ENCODE measurements around the gene FFAR2.

The FFAR2 gene

DNA sequence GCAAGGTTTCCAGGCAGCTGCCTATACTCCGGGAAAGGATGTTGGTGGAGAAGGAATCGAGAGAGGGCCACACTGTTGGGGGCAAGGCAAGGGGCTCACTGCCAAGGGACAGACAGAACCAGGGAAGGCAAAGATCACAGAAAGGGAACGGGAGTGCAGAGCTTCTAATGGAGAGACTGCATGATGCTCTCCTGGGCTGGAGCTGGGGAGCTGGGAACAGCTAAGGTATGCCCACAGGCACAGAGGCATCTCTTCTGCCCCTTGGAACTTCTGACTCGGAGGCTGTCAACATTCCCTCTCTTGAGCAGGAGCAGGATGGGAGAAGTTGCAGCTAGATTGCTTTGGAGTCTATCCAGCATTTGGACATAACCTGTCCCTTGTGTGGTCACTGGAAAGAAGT, 22.4 kb upstream of the FFAR2 start:
- DNase-seq (ENCODE audit: low spot score): no peak

DNA sequence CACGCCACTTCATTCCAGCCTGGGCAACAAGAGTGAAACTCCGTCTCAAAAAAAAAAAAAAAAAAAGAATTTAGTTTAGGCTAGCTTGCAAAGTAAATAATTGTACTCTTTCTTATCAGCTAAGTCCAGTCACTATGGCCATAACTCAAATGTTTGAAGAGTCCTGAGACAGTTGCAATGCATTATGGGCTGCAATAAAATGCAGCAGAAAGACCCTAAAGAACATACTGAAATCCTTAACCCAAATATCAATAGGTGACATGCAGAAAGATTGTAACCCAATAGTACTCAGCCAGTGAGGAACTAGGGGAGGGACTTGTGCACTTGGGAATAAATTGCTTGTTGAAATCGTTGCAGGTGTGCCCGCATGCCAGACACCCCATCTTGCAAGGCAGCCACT, 20.9 kb upstream of the FFAR2 start:
- DNase-seq (ENCODE audit: low spot score): no peak

DNA sequence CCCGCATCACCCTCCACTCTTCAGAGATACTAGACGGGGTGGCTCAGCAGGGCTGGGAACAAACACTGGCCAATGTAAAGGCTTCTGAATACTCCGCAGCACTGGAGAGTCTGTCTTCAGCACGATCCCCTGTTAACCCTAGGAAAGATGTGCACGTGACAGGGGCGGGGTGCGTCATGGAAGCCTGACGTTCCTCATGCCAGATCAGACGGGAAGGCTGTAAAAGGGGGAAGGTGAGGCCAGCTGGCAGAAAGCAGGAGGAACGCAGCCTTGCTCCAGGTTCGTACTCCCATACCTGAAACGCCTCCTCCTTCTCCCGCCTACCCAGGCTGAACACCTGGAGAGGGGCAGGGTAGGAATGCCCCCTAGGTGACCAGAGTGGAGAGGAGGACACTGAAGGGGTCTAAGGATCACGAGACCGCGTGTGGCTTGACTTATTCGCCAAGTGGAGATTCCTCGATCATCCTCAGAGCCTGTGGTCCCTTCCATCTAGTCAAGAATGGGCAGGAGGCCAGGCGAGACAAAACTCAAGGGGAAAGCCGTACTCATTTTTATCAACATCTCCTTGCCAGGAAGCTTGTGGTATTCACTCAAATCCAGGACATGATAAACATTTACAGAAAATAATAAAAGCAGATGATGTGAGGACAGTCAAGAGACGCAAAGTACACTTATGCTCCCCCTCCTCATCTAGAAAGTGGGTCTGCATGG, 18.2 kb upstream of the FFAR2 start:
- DNase-seq (ENCODE audit: low spot score): no peak

DNA sequence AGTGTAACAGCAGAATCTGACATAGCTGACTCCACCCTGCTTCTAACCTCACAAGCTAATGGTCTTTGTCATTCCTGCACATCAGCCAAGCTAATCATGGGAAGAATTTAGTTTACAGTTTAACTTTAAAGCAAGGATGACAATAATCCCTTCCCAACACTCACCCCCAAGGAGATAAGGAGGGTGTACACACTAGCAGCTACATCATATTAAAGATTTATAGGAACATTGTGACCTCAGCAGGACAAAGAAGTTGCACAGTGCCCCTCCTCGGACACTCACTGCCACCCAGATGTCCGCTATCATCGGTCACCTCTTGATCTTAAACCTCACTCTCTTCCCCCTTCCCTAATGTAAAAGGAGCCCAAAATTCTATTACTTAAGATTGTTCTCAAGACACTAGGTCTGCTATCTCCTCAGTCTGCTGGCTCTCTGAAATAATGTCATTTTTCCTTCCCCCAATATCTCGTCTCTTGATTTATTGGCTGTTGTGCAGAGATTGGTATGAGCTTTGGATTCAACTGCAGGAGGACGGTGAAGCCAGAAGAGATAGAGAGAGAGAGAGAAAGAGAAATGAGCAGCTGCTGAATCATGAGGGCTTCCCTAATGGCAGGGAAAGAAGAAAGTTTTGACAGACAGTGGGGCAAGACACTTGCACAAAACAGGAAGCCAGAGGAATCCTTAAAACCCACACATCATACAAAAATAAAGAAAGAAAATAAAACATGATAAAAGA, 17.5 kb upstream of the FFAR2 start:
- no peak for DNase-seq (ENCODE audit: low spot score)

DNA sequence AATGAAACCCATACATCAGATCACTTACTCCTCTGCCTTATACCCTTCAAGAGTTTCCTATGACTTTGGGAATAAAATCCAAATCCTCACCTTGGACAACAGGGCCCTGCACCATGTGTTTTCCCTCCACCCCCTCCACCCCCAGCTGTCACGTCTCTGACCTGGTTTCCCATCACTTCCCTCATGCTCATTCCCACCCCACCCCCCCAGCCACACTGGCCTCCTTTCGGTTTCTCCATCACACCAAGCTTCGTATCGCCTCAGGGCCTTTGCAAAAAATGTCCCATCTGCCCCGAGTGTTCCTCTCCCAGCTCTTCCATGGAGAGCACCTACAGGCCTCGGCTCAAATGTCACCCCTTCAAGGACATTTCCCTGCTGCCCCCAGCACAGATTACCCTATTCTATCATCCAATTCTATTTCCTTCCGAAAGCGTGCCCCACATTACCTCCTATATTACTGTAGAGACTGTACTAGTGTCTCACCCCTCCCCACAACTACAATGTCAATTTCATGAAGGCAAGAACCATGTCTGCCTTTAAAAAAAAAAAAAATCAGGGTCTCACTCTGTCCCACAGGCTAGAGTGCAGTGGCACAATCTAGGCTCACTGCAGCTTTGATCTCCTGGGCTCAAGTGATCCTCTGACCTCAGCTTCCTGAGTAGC, 16.8 kb upstream of the FFAR2 start:
- DNase-seq (ENCODE audit: low spot score): no peak

DNA sequence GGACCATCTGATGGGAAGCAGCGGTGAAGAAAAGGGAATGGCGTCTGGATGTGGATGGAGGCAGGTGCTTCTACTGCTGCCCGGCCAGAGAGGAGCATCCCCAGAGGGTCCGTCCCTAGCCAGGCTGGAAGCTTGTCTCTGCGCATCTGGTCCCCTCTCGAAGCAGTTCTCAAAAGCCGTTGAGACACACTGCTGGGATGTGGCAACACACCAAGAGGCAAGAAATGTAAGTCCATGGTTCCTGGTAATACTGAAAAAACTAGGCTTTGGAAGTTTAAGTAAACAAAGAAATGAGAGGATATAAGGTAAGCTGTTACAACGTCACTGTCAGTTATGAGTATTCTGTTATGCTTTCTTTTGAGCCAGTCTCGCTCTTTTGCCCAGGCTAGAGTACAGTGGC, 15.1 kb upstream of the FFAR2 start:
- no peak for DNase-seq (ENCODE audit: low spot score)

DNA sequence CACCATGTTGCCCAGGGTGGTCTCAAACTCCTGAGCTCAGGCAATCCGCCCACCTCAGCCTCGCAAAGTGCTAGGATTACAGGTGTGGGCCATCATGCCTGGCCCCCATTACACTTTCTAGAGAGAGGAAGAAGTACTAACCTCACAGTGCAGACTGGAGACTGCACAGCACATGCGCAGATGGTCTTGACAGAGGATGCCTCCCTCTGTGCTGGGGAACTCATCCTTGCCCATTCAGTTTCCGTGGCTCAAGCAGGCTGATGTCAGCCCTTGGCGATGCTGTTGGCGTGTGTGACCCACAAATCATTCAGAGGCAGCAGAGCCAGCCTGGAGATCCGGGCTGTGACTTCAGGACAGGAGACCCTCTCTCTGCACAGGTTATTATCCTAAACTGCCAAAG, 14.6 kb upstream of the FFAR2 start:
- no peak for DNase-seq (ENCODE audit: low spot score)

DNA sequence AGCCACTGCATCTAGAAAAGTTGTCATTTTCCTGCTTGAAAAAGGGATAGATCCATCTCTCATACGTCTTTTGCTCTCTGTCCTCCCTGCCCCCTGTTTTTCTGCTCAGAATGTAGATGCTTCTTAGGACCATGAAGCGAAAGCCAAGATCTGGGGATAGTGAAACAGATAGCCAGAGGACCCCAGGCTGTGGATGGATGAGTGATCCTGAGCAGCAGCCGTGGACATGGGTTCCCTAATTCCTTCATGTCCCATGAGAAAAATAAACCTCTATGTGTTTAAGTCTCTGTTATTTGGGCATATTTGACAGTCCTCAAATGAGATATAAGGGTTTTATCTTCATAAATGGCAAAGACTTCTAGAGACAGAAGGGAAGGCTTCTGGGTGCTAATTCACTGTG, 12.2 kb upstream of the FFAR2 start:
- DNase-seq (ENCODE audit: low spot score): no peak

DNA sequence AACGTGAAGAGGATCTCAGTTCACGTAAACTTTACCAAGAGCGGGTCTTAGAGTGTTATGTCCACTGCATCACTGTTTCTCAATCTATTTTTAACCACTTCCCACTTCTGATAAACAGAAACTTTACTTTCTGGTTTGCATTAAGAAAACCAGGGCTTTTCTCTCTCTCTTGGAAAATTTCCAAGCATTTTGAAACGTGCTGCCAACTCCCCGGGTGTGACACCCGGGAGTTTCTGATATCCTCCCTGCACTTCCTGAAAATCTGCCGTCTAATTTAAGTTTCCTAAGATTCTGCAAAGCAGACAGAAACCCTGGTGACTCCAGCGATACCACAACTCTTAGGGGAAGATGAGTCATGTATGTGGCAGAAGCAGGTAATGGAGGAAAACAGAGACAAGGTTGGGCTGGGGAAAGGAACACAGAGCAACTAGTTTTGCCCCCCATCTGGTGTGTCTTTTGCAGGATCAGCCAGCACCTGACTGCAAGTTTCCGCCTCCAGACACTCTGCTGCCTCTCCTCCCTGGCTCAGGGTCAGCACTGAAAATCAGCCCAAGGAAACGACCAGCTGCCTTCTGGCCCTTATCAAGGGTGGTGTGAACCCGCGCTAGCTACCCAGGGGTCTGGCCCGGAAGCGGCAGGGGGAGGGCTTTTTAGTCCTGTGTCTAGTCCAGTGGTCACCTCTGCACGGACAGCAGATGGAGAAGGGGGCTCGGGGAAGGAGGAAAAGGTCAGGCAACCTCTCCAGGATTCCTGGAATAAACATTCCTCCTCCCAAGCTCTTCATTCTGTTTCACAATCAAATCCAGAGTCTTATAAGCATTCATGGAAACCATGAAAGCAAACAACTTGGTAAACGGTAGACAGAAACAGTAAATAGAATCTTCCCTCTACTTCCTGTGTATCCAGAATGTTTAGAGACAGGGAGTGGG, 11.3 kb upstream of the FFAR2 start:
- DNase-seq (ENCODE audit: low spot score): no peak

DNA sequence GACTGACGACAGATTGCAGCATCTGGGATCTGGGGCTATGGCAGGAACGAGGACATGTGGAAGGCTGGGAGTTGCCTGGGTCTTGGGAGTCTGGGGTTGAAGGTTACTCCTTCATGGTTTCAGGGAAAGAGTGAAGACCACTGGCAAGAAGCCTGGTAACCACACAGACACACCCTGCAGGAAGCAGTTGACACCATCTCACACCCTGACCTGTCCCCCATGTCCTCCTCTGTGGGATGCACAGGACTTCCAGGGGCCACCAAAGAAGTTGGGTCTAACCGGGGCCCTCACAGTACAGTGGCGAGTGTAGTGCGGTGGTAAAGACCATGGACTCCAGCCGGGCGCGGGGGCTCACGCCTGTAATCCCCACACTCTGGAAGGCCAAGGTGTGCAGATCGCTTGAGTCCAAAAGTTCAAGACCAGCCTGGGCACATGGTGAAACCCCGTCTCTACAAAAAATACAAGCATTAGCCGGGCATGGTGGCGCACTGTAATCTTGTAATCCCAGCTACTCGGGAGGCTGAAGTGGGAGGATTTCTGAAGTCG, 10.6 kb upstream of the FFAR2 start:
- DNase-seq (ENCODE audit: low spot score): no peak

DNA sequence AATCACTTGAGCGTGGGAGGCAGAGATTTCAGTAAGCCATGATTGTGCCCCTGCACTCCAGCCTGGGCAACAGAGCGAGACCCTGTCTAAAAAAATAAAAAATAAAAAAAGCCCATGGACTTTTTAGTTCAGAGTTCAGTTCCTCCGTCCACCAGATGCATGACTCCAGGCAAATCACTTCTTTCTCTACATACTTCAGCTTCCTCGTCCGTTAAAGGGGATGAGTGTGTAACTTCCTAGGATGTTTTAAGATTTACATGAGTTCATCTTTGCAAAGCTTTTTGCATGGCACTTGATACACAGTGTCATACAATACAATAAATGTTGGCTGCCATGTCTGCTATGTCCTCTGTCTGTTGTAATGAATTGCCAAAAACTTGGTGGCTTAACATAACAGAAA, 10.0 kb upstream of the FFAR2 start:
- DNase-seq (ENCODE audit: low spot score): no peak

DNA sequence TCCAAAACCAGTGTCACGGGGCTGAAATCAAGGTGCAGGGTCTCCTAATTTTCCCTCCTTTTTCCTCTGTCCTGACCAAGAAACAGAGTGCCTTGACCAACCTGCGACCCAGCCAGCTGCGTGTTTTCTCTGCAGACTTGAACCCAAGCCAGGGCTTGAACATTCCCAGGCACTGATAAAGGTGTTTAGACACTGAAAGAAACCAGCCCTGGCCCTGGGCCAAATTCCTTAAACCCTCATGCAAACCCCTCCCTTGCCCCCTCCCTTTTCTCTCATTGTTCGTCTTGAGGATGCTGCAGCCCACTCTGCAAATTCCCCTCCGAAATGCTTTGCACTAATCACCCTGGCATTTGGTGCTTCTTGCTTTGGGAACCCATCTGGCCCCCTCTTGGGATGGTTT, 9.5 kb upstream of the FFAR2 start:
- DNase-seq (ENCODE audit: low spot score): no peak

DNA sequence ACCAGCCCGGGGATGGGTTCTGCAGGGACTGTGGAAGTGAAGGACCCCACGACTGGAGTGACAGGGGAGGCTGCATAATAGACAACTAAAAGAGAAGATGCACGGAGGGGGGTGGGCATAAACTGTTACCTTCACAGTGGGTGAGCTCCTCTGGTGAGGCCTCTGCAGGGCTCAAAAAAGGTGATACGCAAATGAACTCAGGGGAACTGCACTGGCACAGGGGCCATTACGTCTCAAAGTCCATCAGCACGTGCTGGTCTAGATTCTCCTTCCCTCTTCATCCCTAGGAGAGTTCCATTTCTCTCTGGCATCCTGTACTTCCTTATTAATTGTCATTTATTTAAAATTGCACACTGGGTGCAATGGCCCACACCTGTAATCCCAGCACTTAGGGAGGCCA, 8.1 kb upstream of the FFAR2 start:
- DNase-seq (ENCODE audit: low spot score): no peak

DNA sequence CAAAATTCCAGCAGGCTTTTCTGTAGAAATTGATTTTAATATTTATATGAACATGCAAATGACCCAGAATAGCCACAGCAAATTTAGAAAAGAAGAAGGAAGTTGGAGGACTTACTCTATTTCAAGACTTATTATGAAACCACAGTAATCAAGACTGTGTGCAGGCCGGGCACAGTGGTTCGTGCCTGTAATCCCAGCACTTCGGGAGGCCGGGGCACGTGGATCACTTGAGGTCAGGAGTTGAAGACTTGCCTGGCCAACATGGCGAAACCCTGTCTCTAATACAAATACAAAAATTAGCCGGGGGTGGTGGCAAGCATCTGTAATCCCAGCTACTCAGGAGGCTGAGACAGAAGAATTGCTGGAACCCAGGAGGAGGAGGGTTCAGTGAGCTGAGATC, 6.0 kb upstream of the FFAR2 start:
- DNase-seq (ENCODE audit: low spot score): no peak

DNA sequence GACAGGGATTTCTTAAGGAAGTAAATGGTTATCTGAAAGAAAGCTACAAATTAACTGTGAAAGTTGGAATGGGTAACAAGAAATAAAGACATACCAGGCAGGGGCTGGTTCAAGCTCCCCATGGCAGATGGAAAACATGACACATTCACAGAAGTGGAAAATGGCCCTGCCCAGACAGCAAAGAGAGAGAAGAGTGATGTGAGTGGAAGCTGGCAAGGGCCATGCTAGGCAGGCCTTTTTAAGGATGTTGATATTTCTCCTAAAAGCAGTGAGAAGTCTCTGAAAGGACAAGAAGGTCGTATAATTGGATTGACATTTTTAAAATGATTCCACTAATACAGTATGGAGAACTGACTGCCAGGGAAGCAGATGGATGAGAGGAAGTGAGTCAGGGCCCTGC, 3.3 kb upstream of the FFAR2 start:
- no peak for DNase-seq (ENCODE audit: low spot score)

DNA sequence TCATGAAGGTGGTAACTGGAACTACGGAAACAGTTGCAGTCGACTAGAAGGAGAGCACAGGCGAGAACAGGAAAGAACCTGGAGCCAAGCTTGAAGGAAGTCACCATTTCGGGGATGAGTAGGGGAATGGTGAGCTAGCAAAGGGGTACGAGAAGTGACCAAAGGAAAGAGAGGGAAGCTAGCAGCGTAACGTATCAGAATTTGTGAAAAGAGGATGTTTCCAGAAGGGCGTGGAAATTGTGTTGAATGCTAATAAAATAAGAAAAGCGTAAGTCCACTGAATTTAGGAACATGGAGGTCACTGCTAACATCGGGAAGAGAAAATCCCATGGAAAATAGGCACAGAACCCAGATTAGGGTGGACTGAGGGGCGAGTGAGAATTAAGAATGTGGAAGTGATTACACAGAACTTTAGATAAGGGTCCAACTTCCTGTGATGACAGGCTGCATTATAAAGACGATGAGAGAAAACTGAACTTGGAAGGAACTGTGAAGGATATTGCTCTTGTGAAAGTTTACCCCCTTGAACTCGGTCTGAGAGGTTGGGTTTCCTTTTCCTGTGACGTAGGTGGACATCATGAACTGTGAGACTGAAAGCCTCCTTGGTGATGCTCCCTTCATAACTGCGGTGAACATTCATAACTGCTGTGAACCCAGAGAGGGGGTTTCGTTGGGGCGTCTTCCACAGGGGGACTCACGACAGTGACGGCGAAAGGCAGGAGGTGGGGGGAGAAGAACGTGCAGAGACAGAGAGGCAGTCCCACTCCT, 2.0 kb upstream of the FFAR2 start:
- DNase-seq (ENCODE audit: low spot score): no peak

DNA sequence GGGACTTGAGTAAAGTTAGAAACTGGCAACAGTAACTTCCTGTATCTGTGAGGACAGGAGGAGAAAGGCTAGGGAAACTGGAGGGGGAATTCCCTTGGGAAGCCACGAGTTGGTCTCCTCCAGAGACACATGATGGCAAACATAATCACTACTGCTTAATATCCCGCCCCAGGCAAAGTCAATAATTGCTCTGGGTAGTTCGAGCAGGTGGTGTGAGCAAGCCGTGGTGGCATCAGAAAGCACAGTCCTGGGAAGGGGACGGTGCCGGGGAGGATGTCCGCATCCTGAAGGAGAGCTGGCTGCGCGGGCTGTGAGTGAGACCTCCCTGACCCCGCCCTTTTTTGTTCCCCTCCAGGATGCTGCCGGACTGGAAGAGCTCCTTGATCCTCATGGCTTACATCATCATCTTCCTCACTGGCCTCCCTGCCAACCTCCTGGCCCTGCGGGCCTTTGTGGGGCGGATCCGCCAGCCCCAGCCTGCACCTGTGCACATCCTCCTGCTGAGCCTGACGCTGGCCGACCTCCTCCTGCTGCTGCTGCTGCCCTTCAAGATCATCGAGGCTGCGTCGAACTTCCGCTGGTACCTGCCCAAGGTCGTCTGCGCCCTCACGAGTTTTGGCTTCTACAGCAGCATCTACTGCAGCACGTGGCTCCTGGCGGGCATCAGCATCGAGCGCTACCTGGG, 1.4 kb downstream of the FFAR2 start:
- no peak for DNase-seq (ENCODE audit: low spot score)

DNA sequence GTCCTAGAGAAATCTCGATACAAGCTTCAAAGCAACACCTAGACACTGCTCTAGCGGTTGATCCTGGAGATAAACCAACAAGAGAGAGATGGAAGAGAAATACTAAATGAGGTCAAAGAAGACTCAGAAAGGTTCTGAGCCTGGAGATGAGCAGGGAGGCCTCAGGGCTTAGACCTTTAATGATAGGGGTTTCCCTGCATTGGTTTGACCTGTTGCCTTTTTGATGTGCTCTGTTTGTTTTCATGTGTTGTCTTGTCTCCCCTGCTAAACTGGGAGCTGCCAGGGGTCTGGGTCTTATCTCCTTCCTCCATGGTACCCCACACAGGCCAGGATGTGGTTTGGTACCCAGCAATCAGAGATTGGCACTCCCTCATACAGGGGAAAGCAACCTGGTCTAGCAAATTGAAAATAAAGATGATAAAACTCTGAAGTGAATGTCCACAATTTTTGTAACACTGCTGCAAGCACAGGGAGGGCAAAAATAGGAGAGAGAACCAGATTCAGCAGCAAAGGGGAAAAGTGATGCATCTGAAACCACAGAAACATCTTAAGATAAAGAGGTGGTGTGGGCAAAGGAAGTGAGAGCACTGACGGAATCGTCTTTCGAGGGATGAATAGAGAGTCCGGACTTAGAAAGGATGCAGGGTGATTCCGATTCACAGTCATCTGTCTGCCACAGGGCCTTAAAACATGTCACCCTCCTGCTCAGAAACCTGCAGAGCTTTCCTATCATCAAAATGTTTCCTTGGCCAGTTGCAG, 3.5 kb downstream of the FFAR2 start:
- no peak for DNase-seq (ENCODE audit: low spot score)

DNA sequence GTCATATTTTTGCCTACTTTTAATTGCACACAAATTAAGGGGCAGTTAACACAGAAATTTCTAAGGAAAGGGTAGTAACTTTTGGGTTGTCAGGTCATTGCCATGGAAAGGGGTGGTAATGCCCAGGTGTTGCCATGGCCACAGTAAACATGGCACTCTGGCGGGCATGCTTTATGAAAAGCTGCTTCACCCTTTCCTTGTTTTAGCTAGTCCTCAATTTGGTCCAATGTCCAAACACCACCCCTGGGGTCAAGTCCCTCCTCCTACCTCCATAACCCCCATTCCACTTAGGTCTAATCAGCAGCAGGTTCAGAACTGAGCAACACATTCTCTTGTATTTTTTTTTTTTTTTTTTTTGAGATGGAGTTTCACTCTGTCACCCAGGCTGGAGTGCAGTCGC, 6.6 kb downstream of the FFAR2 start:
- DNase-seq (ENCODE audit: low spot score): no peak

DNA sequence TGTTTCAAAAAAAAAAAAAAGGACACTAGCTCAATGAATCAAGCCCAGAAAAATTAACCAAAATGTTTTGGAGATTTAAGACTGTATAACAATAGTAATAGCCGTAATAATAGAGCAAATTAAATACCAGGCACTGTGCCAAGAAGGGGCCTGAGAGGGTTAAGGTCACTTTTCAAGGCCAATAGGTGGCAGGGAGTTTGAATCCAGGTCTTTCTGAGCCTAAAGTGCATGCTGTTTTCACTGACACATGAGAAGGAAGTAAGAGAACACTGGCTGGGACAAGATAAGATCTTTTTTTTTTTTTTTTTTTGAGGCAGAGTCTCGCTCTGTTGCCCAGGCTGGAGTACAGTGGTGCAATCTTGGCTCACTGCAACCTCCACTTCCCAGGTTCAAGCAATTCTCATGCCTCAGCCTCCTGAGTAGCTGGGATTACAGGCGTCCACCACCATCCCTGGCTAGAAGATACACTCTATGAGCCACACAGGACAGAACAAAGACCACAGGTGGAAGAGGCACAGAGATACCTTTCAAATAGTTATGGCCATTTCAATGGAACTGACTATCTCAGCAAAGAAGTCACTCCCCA, 7.7 kb downstream of the FFAR2 start:
- DNase-seq (ENCODE audit: low spot score): no peak

Measured in hematopoietic multipotent progenitor cell treated with erythropoietin and hydrocortisone succinate and interleukin-3 and kit ligand, for 17 days (in vitro differentiated cells).